Measurements from ENCODE around the gene FAM241A.
"Not testable (repeated sequence)": the region's sequence is repeated elsewhere in the genome, so short reads cannot be mapped to it uniquely, and the experiment has no call there.

Gene FAM241A

DNA sequence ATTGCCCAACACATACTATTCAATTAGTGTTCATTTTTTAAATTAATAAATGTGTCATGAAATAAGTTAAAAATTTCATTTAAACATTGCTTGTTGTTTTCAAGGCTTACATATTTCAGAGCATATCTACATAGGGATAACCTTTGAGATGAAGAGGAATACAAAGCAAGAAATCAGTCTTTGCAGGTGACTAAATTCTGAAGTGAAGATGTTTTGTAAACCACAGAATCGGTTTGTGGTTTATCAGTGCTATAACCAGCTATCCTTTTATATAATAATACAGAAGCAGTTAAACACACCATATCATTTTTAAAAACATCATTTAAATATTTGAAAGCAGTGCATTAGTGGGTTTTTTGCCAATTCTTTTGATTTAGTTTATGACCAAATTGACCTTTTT lies 26.9 kb downstream of the FAM241A start:
- DNase-seq (ENCODE audit: low read depth in 2 of 2, low spot score in 1 of 2) = no peak

DNA sequence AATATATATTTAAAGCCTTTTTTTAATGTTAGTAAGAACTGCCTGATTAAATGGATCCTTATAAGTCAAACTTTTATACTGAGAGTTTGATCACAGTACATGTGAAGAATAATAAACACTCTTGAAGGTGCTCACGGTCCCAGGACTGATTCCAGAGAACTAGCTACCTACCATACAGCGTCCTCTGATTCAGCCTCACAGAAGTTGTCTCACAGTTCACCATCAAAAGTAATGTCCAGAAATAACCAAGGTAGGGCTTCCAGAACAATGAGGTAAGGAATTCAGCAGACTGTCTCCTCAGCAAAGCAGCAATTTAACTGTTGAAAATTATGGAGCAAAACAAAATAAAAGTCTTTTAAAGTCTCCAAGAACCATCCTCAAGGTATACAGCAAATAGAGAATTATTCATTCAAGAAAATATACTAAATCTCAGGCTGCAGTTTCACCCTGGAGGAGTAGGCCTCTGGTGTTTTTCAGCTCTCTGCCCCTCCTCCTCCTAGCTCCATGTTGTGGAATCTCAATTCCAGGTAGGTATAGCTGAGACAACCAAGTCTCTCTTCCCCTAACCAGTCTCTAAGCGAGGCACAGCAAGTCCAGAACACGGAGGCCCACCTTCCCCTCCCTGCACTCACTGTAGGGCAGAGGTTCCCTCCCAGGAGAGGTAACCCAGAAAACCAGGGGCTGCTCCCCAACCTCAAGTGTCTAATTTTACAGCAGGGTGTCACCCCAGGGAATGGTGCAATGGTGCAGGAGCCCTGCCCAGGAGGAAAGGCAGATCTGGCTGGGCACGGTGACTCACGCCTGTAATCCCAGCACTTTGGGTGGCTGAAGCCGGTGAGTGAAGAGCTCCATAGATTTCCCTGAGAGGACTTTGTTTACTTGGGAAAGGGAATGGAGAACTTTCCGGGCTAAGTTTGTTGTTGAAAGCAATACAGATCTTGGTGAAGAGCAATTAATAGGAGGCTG lies 28.6 kb downstream of the FAM241A start:
- DNase-seq (ENCODE audit: low read depth in 2 of 2, low spot score in 1 of 2) = no peak

DNA sequence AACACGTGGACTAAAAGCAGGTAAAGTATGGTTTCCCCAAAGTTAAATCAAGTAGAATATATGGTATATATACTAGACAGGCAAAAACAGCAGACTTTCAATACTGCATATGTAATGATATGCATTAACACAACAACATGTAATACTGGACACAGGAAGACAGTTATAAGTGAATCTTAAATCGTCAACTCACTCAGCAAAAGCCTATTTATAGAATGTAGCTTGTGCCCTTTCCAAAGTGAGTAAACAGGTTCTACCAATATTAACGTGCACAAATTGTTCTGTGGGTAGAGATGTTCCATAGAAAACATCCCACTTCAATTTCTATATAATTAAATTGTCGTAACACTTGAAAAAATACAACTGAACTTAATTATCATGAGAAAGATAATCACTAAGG lies 30.6 kb downstream of the FAM241A start:
- no peak for DNase-seq (ENCODE audit: low read depth in 2 of 2, low spot score in 1 of 2)

DNA sequence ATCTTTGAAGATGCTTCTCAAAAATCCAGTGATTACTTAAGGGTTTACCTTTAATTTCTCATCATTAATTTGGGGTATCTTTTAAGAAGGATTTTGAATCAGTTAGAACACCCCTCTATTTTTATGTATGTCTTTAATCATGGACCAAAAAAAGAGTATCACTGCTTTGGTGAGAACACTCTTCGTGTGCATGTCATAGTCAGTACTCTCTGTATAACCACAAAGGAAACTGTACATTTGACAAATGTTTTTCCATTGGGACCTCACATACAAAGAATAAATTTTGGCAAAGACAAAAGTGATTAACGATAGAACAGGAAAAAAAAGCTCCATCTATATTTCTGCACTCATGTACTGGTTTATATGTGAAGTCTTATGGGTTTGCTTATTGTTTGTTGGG lies 31.3 kb downstream of the FAM241A start:
- DNase-seq (ENCODE audit: low read depth in 2 of 2, low spot score in 1 of 2) = no peak

DNA sequence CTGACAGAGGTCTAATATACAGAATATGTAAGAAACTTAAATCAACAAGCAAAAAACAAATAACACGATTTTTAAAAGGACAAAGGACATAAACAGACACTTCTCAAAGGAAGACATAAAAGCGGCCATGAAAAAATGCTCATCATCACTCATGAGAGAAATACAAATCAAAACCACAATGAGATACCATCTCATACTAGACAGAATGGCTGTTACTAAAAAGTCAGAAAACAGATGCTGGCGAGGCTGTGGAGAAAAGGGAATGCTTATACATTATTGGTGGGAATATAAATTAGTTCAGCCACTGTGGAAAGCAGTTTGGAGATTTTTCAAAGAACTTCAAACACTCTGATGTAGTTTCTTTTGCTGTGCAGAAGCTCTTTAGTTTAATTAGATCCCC lies 33.5 kb downstream of the FAM241A start:
- not testable (repeated sequence) for DNase-seq (ENCODE audit: low read depth in 2 of 2, low spot score in 1 of 2)

DNA sequence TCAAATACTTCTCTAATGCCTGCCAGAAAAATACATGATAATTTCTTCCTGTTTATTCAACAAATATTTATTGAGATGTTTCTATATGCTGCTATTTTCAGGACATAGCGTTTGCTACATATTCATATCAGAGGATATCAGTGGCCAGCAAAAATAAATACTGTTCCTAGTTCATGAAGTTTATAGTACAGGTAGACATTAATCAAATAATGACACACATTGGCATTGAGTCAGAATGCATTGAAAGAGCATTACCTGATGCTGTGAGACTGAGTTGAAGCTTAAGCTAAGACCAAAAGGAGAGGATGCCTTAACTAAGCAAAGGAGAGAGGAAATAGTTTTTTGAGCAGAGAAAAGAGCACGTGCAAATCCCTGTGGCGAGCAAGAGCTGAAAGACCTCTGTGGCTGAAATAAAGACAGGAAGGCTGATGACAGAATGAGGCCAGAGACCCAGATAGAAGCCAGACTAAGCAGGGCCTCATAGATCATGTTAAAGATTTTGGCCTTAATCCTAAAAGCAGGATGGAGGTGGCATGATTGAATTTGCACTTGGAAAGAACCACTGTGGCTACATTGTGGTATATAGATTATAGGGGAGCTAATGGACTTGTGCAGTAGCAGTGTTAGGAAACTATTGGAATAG lies 36.2 kb downstream of the FAM241A start:
- no peak for DNase-seq (ENCODE audit: low read depth in 2 of 2, low spot score in 1 of 2)

DNA sequence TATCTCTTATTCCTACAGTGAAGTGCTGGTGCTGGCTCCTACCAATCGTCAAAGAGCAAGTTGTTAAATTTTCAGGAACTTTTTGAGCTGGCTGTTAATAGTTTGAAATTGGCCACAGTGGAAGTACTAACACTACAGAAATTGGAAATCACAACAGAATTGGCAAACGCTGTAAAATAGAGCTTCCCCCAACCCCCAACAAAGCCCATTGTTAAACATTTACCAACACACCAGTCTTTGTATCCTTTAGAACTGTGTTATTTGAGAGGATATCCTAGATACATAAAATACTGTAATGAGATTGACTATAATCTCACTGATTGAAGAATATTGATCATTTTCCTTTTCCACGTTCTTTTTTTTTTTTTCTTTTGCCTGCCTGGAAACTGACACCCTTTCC lies 37.4 kb downstream of the FAM241A start:
- DNase-seq (ENCODE audit: low read depth in 2 of 2, low spot score in 1 of 2) = no peak

DNA sequence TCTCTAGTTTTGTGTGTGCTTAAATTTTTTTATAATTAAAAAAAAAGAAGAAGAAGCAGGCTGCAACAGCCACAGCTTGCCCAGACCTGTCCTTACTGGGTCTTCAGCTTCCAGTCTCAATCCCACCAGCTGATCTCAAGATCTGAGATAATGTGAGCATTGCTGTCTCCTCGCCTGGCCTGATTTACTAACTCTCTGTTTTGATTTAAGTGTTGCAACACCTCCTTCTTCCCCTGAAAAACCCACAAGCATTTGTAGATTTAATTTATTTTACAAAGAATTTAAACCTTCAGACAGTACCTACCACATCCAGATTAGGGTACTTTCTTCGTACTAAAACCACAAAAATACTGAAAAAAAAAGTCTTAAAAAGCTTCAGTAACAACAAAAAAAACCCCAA lies 38.0 kb downstream of the FAM241A start:
- no peak for DNase-seq (ENCODE audit: low read depth in 2 of 2, low spot score in 1 of 2)

DNA sequence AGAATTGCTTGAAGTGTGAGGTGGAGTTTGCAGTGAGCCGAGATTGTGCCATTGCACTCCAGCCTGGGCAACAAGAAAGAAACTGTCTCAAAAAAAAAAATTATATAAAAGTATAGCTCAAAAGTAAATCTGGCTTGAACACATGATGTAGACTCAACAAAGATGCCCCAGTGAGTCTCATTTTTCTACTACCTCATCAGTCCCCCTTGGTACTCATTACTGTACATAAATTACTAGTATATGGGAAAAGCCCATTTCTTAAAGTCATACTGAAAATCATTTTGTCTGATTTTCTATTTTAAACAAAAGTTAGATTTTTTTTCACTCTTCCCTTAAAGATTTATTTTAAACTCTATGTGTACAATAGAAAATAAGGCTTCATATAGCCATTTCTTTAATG lies 39.2 kb downstream of the FAM241A start:
- no peak for DNase-seq (ENCODE audit: low read depth in 2 of 2, low spot score in 1 of 2)

DNA sequence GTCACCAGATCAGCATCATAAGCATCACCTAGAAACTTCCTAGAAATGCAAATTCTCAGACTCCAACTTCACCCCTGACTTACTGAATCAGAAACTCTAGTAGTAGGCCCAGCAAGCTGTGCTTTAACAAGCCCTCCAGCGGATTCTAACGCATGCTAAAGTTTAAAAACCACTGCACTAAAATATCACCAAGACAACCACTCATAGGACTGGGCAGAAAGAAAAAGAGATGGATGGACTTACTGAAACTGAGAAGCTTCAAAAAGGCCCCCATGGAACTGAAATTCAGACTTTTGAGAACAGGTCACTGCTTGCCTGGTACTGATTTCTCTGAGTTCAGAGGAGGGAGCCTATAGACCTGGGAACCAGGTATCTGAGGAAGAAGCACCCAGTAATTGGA lies 40.1 kb downstream of the FAM241A start:
- no peak for DNase-seq (ENCODE audit: low read depth in 2 of 2, low spot score in 1 of 2)

DNA sequence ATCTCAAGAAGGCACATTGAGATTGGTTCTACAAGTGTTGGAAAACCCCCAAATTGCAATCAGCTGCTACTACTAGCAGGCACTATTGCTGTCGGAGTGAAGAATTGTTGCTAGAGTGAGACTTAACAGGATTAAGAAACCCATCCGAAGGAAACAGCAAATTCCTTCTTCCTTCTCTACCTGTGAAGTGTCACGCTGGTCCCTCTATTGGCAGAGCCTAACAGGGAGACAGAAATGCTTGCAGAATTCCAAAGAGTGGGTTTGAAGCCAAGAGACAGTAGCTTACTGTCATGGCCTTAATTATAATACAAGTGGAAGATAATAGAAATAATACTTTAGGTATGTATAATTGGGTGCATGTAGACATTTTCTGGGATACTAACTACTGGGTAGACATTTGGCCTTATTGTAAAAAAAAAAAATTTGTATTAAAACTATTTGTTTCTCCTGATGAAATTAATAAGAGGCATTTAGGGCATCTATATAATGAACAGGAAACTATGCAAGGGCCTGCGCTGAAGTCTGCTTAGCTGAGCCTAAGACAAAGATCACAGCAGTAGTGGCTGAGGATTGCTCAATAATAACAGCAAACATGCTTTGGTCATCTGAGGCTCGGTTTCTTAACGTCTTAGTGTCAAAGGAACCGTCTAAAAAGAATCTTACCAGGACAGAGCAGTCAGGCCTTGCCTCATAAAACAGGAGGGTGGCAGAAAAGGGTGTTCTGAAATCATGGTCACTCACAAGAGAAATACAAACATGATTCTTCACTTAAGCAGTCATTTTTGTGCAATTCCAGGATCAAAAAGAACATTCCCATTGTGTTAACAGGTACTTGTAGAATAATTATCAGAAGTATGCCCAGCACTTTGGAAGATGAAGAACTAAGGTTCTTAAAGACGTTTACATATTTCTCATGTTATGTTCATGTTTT lies 40.8 kb downstream of the FAM241A start:
- DNase-seq (ENCODE audit: low read depth in 2 of 2, low spot score in 1 of 2) = no peak

DNA sequence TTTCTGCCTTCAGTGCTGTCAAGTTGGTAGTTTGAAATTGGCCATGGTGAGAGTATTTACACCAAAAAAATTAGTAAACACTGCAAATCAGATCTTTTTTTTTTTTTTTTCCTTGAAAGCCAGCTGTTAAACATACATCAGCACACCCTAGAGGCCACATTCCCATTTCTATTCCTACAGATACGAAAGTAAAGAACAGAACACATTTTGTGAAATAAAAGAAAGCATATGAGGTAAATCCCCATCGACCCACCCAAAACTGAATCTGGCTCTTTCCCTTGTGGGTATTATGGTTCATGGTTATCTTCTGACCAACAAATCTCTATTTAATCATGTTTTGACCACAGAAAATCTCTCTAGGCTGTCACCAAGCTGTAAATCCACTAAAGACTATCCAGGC lies 44.5 kb downstream of the FAM241A start:
- no peak for DNase-seq (ENCODE audit: low read depth in 2 of 2, low spot score in 1 of 2)

DNA sequence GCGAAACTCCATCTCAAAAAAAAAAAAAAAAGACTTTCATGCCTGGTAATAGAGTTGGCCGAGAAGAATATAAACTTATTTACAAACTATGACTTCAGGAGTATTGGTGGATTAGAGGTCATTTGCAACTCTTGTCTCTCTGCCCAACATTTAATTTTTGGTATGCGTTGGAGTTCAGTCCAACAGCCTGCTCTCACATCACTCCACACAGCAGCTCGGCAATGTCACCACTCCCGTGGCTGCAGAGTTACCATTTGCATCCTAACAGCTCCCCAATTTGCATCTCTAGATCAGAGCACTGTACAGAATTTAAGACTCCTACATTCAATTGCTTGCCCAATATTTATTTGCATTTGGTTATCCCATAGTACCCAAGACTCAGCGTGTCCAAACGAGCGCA lies 45.4 kb downstream of the FAM241A start:
- DNase-seq (ENCODE audit: low read depth in 2 of 2, low spot score in 1 of 2) = no peak

DNA sequence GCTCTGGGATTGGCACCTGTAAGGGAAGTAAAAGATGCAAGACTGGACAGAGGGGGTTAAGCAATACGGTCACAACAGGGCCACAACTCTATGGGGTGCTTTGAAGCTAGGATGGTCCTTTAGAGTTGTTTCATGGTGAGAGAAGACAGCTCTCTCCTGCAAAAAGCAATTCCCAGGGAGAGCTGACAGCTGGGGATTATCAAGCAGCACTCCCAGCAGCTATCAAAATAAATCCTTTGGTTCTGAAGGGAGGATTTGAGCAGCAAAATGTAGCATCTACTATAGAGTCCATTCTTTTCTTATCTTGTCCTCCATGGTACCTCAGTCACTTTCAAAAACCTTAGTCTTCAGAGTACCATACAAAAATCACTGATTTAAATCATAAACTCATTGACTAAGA lies 51.2 kb downstream of the FAM241A start:
- no peak for DNase-seq (ENCODE audit: low read depth in 2 of 2, low spot score in 1 of 2)

DNA sequence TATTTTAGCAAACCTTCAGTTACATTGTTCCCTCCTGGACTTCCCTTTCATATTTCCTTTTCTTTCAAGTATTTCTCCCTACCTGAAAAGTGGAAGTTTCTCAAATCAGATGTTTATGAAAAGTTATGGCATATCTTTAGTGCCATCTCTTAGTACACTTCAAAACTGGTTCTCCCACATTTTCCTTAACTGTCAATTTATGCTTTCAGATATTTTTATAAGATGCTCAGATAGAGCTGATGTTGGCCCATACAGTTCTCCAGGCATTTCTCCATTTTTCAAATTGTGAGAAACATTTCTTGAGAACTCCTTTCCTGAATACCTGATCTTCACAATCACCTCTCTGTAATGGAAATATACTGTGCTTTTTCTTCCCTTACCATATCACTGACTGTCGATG lies 53.8 kb downstream of the FAM241A start:
- DNase-seq (ENCODE audit: low read depth in 2 of 2, low spot score in 1 of 2) = no peak

DNA sequence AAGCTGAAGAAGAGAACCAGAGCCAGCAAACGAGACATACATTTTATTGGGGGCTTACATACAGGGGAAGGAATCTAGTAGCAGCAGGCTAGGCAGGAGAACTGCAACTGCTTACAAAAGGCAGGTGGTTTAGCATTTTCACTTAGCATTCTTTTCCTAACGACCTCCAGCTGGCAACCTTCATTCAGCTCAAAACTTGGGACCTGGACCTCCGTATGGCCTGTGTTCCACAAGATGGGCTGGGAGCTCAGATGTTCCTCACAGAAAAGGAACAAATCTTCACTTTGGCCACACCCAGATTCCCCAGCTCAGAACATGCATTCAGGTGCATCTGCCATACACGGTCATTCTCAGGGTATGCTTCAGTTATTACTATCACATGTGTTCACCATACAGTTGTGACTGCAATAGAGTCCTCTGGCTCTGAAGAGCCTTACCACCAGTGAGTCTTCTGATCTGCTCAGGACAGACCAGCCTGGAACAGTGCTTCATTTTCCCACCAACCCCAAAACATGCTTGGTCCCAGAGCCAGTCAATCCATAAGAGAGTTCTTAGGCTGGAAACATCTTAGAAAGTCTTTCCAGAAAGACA lies 56.8 kb downstream of the FAM241A start:
- no peak for DNase-seq (ENCODE audit: low read depth in 2 of 2, low spot score in 1 of 2)

DNA sequence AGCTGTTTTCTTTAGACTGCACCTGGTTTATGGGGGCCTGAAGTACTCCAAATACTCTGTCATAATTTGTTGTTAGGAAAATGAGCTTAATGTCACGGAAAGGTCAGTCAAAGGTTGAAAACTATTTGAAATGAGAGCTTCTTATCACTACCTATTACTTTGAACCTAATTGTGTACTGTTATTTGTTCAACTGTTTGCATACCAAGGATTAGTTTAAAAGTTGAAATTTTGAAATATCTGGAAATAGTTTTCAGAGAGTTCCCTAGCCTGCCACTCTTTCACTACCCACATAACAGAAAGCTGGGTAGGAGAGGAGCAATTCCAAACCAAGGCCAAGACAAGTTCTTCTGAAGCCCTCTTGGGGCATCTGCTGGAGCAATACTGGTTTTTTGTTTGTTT lies 58.3 kb downstream of the FAM241A start:
- no peak for DNase-seq (ENCODE audit: low read depth in 2 of 2, low spot score in 1 of 2)

DNA sequence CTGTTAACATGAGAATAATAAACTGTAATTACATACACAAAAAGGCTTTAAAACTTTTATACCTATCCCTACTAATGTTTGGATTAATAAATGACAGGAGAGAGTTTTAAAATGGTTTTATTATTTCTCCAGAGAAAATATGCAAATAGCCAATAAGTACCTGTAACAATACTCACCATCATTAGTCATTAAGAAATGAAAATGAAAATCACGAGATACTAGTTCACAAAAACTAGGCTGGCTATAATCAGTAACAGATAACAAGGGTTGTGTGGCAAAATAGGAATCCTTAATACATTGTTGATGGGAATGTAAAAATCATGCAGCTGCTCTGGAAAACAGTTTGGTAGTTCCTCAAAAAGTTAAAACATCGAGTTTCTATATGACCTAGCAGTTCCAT lies 61.2 kb downstream of the FAM241A start:
- DNase-seq (ENCODE audit: low read depth in 2 of 2, low spot score in 1 of 2) = no peak

DNA sequence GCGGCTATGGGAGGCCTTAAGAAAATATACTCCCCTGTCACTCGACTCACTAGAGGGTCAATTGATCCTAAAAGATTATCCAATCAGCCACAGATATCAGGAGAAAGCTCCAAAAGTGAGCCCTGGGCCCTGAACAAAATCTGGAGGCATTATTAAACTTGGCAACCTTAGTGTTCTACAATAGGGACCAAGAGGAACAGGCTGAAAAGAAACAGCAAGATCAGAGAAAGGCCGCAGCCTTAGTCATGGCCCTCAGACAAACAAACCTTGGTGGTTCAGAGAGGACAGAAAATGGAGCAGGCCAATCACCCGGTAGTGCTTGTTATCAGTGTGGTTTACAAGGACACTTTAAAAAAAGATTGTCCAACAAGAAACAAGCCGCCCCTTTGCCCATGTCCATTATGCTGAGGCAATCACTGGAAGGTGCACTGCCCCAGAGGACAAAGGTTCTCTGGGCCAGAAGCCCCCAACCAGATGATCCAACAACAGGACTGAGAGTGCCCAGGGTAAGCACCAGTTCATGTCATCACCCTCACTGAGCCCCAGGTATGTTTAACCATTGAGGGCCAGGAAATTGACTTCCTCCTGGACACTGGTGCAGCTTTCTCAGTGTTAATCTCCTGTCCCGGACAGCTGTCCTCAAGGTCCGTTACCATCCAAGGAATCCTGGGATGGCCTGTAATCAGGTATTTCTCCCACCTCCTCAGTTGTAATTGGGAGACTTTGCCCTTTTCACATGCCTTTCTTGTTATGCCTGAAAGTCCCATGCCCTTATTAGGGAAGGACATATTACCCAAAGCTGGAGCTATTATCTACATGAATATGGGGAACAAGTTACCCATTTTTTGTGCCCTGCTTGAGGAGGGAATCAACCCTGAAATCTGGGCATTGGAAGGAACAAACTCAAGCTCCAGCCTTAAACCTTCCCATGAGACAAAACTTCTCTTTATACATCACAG lies 63.2 kb downstream of the FAM241A start:
- not testable (repeated sequence) for DNase-seq (ENCODE audit: low read depth in 2 of 2, low spot score in 1 of 2)

DNA sequence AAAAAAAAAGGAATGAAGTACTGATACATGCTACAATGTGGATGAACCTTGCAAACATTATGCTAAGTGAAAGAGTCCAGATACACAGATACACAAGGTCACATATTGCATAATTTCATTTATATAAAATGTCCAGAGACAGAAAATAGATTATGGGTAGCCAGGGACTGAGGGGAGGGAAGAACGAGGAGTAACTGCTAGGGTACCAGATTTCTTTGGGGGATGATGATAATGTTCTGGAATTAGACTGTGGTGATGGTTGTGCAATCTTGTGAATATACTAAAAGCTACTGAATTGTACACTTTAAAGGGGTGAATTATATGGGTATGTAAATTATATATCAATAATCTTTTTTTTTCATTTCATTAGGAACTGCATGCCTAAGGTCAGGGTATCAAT lies 65.5 kb downstream of the FAM241A start:
- no peak for DNase-seq (ENCODE audit: low read depth in 2 of 2, low spot score in 1 of 2)

Measured in stimulated activated CD8-positive, alpha-beta memory T cell treated with anti-CD3 and anti-CD28 coated beads, Interleukin-4, amount 100 ng/mL, for 4 hours (primary cell).